GM10266 (cell line): ENCODE data around the gene VWA8.

Experiments
- DNase-seq: peaks from one replicate; pipeline ENCODE4 v3.0.0; 2012; ENCODE audit errors: extremely low spot score
- CTCF ChIP-seq: IDR thresholded peaks from 2 replicates; pipeline ENCODE4 v1.5.1; 2012; ENCODE audit warnings: mild to moderate bottlenecking, low read depth; ENCODE audit not compliant: control insufficient read depth, insufficient read depth; ENCODE audit errors: missing control alignments

VWA8 gene

GRCh38 chr13:41666644-41667043 lies 294.3 kb downstream of the VWA8 start:
- no peak for TF ChIP-seq CTCF
- DNase-seq: no peak

GRCh38 chr13:41660411-41660810 lies 300.5 kb downstream of the VWA8 start:
- TF ChIP-seq CTCF: no peak
- DNase-seq: no peak

DNA sequence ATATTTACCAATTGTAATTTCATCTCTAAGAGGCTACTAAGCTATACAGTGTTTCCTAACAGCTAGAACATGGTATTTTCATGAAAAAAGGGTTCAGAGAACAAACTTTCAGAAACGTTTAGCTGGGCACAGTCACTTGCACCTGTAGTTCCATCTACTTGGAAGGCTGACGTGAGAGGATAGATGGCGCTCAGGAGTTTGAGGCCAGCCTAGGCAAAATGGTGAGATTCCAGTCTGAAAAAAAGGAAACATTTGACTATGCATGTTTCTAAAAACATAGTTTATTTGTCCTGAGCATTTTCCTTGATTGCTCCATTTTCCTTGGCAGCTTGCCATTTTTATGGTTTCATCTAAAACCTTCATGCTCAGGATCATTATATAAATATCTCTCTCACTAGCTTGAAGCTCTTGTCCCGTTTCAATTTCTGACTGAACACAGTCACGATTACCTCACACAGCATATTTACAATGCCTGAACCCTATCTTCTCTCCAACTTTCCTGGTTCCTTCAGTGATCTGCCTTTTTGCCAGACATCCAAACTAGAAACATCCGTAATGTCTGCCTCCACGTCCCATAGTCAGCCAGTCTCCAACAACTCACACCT lies 302.8 kb downstream of the VWA8 start:
- no peak for TF ChIP-seq CTCF

GRCh38 chr13:41655997-41656396 lies 304.9 kb downstream of the VWA8 start:
- DNase-seq: no peak
- no peak for TF ChIP-seq CTCF

More for the DNA sequence above, 302.8 kb downstream of the VWA8 start:
- DNase-seq: no peak

- DNase-seq: no peak
- no peak for TF ChIP-seq CTCF
These were observed 306.1 kb downstream of the VWA8 start for GRCh38 chr13:41654796-41655195.

DNA sequence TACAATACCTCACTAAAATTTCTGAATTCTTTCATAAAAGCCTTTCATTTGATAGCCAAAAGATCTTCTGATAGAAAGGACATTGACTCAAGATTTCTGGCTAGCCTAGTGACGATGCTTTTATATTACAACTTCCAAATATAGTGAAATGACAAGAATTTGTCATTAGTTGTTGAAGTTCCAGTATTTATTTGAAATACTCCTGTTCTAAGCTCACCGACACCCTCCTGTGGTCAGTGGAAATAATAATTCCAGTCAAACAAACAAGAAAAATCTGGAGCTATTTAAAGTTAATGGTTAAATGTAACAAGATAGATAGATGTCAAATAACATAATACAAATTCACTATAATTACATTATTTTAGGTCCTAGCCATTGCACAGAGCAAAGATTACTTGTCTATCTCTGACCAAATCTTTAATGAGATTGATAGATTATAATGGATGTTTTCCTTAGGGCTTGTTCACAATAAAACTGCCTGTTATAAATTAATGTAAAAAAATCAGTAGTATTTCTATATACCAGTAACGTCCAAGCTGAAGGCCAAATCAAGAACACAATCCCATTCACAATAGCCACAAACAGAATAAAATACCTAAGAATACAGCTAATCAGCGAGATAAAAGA lies 308.1 kb downstream of the VWA8 start:
- DNase-seq: peak; percentile 28
- peak; percentile 46 for TF ChIP-seq CTCF

- TF ChIP-seq CTCF: no peak
- no peak for DNase-seq
These were observed 309.4 kb downstream of the VWA8 start for GRCh38 chr13:41651413-41652058.
